DND-41 (cell line): ENCODE measurements around the gene ZNF594.

Experiments
- EZH2 ChIP-seq: IDR thresholded peaks from 3 replicates; pipeline ENCODE4 v1.6.1; 2012; ENCODE audit warnings: borderline replicate concordance, low read depth, mild to moderate bottlenecking, moderate library complexity, low read length, inconsistent platforms; ENCODE audit not compliant: severe bottlenecking
- TF ChIP-seq, protein P1 (sequence below): IDR thresholded peaks from 2 replicates; pipeline ENCODE4 v1.5.1; 2012; ENCODE audit warnings: borderline replicate concordance, low read length, moderate library complexity, mild to moderate bottlenecking; ENCODE audit not compliant: poor library complexity, severe bottlenecking; ENCODE audit errors: extremely low read depth

DNA sequence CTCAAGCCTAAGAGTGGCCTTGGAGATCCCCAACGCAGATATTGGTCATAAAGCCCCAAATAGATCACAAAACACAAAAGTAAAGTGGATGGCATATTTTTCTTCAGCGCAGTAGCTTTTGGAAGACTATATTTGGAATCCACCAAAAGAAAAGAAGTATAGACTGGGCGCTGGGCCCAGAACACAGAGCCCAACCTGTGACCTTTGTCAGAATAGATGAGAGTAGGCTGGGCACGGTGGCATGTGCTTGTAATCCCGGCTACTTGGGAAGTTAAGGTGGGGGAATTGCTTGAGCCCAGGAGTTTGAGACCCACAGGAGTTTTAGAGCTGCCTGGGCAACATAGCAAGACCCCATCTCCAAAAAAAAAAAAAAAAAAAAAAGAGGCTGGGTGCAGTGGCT is 28.4 kb upstream of the ZNF594 start:
- TF ChIP-seq, protein P1, sequence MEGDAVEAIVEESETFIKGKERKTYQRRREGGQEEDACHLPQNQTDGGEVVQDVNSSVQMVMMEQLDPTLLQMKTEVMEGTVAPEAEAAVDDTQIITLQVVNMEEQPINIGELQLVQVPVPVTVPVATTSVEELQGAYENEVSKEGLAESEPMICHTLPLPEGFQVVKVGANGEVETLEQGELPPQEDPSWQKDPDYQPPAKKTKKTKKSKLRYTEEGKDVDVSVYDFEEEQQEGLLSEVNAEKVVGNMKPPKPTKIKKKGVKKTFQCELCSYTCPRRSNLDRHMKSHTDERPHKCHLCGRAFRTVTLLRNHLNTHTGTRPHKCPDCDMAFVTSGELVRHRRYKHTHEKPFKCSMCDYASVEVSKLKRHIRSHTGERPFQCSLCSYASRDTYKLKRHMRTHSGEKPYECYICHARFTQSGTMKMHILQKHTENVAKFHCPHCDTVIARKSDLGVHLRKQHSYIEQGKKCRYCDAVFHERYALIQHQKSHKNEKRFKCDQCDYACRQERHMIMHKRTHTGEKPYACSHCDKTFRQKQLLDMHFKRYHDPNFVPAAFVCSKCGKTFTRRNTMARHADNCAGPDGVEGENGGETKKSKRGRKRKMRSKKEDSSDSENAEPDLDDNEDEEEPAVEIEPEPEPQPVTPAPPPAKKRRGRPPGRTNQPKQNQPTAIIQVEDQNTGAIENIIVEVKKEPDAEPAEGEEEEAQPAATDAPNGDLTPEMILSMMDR: no peak
- no peak for TF ChIP-seq EZH2
